Measurements from ENCODE around the gene BNIP1.
"Not testable (repeated sequence)": the region's sequence is repeated elsewhere in the genome, so short reads cannot be mapped to it uniquely, and the experiment has no call there.

DNA sequence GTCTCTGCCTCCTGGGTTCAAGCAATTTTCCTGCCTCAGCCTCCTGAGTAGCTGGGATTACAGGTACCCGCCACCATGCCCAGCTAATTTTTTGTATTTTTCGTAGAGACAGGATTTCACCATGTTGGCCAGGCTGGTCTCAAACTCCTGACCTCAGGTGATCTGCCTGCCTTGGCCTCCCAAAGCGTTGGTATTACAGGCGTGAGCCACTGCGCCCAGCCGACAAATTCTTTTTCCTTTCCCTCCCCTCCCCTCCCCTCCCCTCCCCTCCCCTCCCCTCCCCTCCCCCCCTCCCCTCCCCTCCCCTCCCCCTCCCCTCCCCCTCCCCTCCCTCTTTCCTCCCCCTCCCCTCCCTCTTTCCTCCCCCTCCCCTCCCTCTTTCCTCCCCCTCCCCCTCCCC is 12.2 kb upstream of the BNIP1 start:
- TF ChIP-seq, protein P1, sequence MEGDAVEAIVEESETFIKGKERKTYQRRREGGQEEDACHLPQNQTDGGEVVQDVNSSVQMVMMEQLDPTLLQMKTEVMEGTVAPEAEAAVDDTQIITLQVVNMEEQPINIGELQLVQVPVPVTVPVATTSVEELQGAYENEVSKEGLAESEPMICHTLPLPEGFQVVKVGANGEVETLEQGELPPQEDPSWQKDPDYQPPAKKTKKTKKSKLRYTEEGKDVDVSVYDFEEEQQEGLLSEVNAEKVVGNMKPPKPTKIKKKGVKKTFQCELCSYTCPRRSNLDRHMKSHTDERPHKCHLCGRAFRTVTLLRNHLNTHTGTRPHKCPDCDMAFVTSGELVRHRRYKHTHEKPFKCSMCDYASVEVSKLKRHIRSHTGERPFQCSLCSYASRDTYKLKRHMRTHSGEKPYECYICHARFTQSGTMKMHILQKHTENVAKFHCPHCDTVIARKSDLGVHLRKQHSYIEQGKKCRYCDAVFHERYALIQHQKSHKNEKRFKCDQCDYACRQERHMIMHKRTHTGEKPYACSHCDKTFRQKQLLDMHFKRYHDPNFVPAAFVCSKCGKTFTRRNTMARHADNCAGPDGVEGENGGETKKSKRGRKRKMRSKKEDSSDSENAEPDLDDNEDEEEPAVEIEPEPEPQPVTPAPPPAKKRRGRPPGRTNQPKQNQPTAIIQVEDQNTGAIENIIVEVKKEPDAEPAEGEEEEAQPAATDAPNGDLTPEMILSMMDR (conservative IDR thresholded peaks at IDR 0.05; ENCODE audit: low read depth, low read length): not testable (repeated sequence)
- TF ChIP-seq, protein P2, sequence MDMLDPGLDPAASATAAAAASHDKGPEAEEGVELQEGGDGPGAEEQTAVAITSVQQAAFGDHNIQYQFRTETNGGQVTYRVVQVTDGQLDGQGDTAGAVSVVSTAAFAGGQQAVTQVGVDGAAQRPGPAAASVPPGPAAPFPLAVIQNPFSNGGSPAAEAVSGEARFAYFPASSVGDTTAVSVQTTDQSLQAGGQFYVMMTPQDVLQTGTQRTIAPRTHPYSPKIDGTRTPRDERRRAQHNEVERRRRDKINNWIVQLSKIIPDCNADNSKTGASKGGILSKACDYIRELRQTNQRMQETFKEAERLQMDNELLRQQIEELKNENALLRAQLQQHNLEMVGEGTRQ (IDR thresholded peaks at IDR 0.05; ENCODE audit: low read depth, low read length): not testable (repeated sequence)
- TF ChIP-seq POLR2A (IDR thresholded peaks at IDR 0.05; ENCODE audit: low read depth, low read length); MXI1 (IDR thresholded peaks at IDR 0.05; ENCODE audit: borderline replicate concordance, low read depth, low read length); MAZ (IDR thresholded peaks at IDR 0.05; ENCODE audit: borderline replicate concordance, low read depth, low read length); NFE2L2 (IDR thresholded peaks at IDR 0.05; ENCODE audit: low read depth, low read length); RFX5 (IDR thresholded peaks at IDR 0.05; ENCODE audit: low read depth, low read length); MAFK (IDR thresholded peaks at IDR 0.05; ENCODE audit: low read depth, low read length); CEBPB (IDR thresholded peaks at IDR 0.05; ENCODE audit: low read depth, low read length); RCOR1 (IDR thresholded peaks at IDR 0.05; ENCODE audit: insufficient replicate concordance, low read length): not testable (repeated sequence)
